HepG2 (cell line): ENCODE data around the gene PBX4. TPM values are rescaled to one million over a fixed set of nuclear protein-coding genes. Genes with fewer than 3 reads are reported as not detected.

Experiments used
- ATAC-seq: fragments of 200-7000 bp; cut with Tn5 transposase; 3 replicates; pipeline ENCODE4 v1.9.1; 2020; ENCODE audit warnings: mild to moderate bottlenecking, moderate library complexity
- BruUV-seq: library from RNA; stranded (reverse); fragments of 400-500 nt; replicated peaks from 2 replicates; lab custom pipeline; 2021; lab: Mats Ljungman, UMichigan
- CTCF ChIA-PET: fragments of 300-600 bp; formaldehyde crosslinking; extraction: SDS; loops from one replicate; lab custom pipeline; 2021; ENCODE audit warnings: low total read pairs, inconsistent platforms, low intra/inter-chr PET ratio; lab: Yijun Ruan, JAX
- POLR2A ChIA-PET: fragments of 350-600 bp; sonication (Branson Sonifier 250); formaldehyde crosslinking; loops from one replicate; lab custom pipeline; 2020; ENCODE audit warnings: antibody characterized with exemption, inconsistent platforms; lab: Yijun Ruan, JAX
- DNase-seq: peaks from one replicate; pipeline ENCODE4 v3.0.0-alpha.2; 2015; ENCODE audit warnings: low spot score
- FAIRE-seq: peaks from 3 replicates; lab custom pipeline; 2011; peaks lifted over from hg19 to GRCh38; lab: Jason Lieb, UNC
- H2AFZ ChIP-seq: one replicate; pipeline ENCODE4 v1.6.1; 2011; ENCODE audit warnings: low read length, inconsistent platforms
- H3K27ac ChIP-seq: fragments of 300-600 bp; 3 replicates; pipeline ENCODE4 v1.8.0; 2011; ENCODE audit warnings: mixed run types, mild to moderate bottlenecking, mixed read lengths, low read length, inconsistent platforms; ENCODE audit not compliant: insufficient read depth; ENCODE audit errors: extremely low read length
- H3K27me3 ChIP-seq, 2 experiments: fragments of 200-600 bp in 1 of 2; 2 replicates in 1 of 2; 3 replicates in 1 of 2; pipeline versions ENCODE4 v1.6.0 to v1.8.0; 2011; ENCODE audit warnings: low read length in 2 of 2, mild to moderate bottlenecking in 2 of 2, moderate library complexity in 2 of 2, inconsistent platforms in 1 of 2; ENCODE audit not compliant: insufficient read depth in 2 of 2, control insufficient read depth in 1 of 2
- H3K36me3 ChIP-seq, 2 experiments: fragments of 200-600 bp in 1 of 2; replicated peaks in 1 of 2; 2 replicates in 1 of 2; 3 replicates in 1 of 2; pipeline versions ENCODE4 v1.5.1 to v1.8.0; 2011; ENCODE audit warnings: low read length in 2 of 2, inconsistent platforms in 1 of 2; ENCODE audit not compliant: insufficient read depth in 2 of 2, control insufficient read depth in 1 of 2
- H3K4me1 ChIP-seq: 2 replicates; pipeline ENCODE4 v1.5.1; 2012; ENCODE audit warnings: low read length, inconsistent platforms; ENCODE audit not compliant: insufficient read depth
- H3K4me2 ChIP-seq: 2 replicates; pipeline ENCODE4 v1.6.0; 2011; ENCODE audit warnings: low read depth, low read length, inconsistent platforms
- H3K4me3 ChIP-seq, 3 experiments: fragments of 200-600 bp in 1 of 3; sonication (generic), shearing (Covaris generic) in 1 of 3; replicated peaks in 1 of 3; 2 replicates each; pipeline ENCODE4 v1.5.1; 2011 to 2016; ENCODE audit warnings: low read length in 3 of 3, inconsistent platforms in 2 of 3, low read depth in 2 of 3, mild to moderate bottlenecking in 2 of 3, control low read depth in 1 of 3, mixed read lengths in 1 of 3; ENCODE audit not compliant: insufficient read depth in 1 of 3
- H3K79me2 ChIP-seq: one replicate; pipeline ENCODE4 v1.6.1; 2011; ENCODE audit warnings: low read length, inconsistent platforms; ENCODE audit not compliant: insufficient read depth
- H3K9ac ChIP-seq: 2 replicates; pipeline ENCODE4 v1.6.0; 2011; ENCODE audit warnings: mild to moderate bottlenecking, low read depth, low read length, inconsistent platforms; ENCODE audit not compliant: insufficient read depth
- H3K9me3 ChIP-seq: 2 replicates; pipeline ENCODE4 v1.5.1; 2012; ENCODE audit warnings: mild to moderate bottlenecking, low read length
- H4K20me1 ChIP-seq: 2 replicates; pipeline ENCODE4 v1.6.0; 2011; ENCODE audit warnings: inconsistent platforms, mild to moderate bottlenecking, low read length, moderate library complexity; ENCODE audit not compliant: insufficient read depth
- FOSL1 ChIP-seq: sonication (generic); formaldehyde crosslinking; IDR thresholded peaks from 2 replicates; pipeline ENCODE4 v1.9.0; 2021; ENCODE audit warnings: missing genetic modification reagents, borderline replicate concordance
- NAIF1 ChIP-seq: sonication (generic); formaldehyde crosslinking; IDR thresholded peaks from 2 replicates; pipeline ENCODE4 v1.5.0; 2020; ENCODE audit warnings: mild to moderate bottlenecking, missing genetic modification reagents, borderline replicate concordance
- PHB2 ChIP-seq: fragments of 450-650 bp; IDR thresholded peaks from 2 replicates; pipeline ENCODE4 v1.6.1; 2018; ENCODE audit not compliant: partially characterized antibody
- PHF21A ChIP-seq: sonication (generic); formaldehyde crosslinking; IDR thresholded peaks from 2 replicates; pipeline ENCODE4 v1.5.0; 2020; ENCODE audit warnings: mild to moderate bottlenecking, missing genetic modification reagents
- POLR2AphosphoS2 ChIP-seq: IDR thresholded peaks from 2 replicates; pipeline ENCODE4 v1.6.1; 2011; ENCODE audit warnings: low read depth, low read length, improper control_type of control experiment
- RXRB ChIP-seq: IDR thresholded peaks from 2 replicates; pipeline ENCODE4 v1.6.1; 2016; ENCODE audit warnings: borderline replicate concordance, missing genetic modification reagents, missing compliant biosample characterization
- ZBTB21 ChIP-seq: sonication (generic); formaldehyde crosslinking; IDR thresholded peaks from 2 replicates; pipeline ENCODE4 v1.4.0; 2020; ENCODE audit warnings: missing genetic modification reagents
- ZNF234 ChIP-seq: sonication (generic); formaldehyde crosslinking; conservative IDR thresholded peaks from 2 replicates; pipeline ENCODE4 v1.5.1; 2020; ENCODE audit warnings: mild to moderate bottlenecking, missing genetic modification reagents
- ZNF557 ChIP-seq: sonication (generic); formaldehyde crosslinking; IDR thresholded peaks from 2 replicates; pipeline ENCODE4 v1.4.0; 2020; ENCODE audit warnings: missing genetic modification reagents
- ZNF616 ChIP-seq: sonication (generic); formaldehyde crosslinking; IDR thresholded peaks from 2 replicates; pipeline ENCODE4 v1.5.0; 2020; ENCODE audit warnings: low read depth, mild to moderate bottlenecking, missing genetic modification reagents
- ZNF644 ChIP-seq: IDR thresholded peaks from 2 replicates; pipeline ENCODE4 v1.6.1; 2016; ENCODE audit warnings: low read depth
- ZNF7 ChIP-seq: IDR thresholded peaks from 2 replicates; pipeline ENCODE4 v1.6.1; 2016; ENCODE audit warnings: missing biosample characterization, missing genetic modification reagents
- ZSCAN29 ChIP-seq: sonication (generic); formaldehyde crosslinking; conservative IDR thresholded peaks from 2 replicates; pipeline ENCODE4 v1.4.0; 2020; ENCODE audit warnings: mild to moderate bottlenecking, missing genetic modification reagents
- WGBS: methylation state at CpG from one replicate; pipeline ENCODE4 v1.1.6; 2017; ENCODE audit warnings: low lambda C conversion rate; 5-methylcytosine and 5-hydroxymethylcytosine counted together
- in situ Hi-C: cut with HindIII; loops from 2 replicates; pipeline ENCODE4 v1.10.0; 2017; ENCODE audit warnings: low pct_unique_long_range_greater_than_20kb; ENCODE audit not compliant: extremely low pct_ligation_motif_present
- intact Hi-C: fragments of 100-400 bp; cut with micrococcal nuclease; formaldehyde crosslinking; loops from one replicate; pipeline ENCODE4 v1.10.0; 2022; ENCODE audit not compliant: unreplicated experiment
- polyA plus RNA-seq, 8 experiments: library from polyadenylated mRNA; depleted of rRNA in 3 of 8; stranded (reverse) in 7 of 8; unstranded in 1 of 8; fragments of >200 nt; fragmentation: Illumina TruSeq in 4 of 8; extraction: Trizol in 4 of 8; gene quantifications; 2 replicates each; pipeline versions ENCODE4 v1.2.1 to v1.2.3, GENCODE V29; 2011 to 2016; ENCODE audit warnings: low read depth in 4 of 8, missing spikeins in 1 of 8, mixed read lengths in 1 of 8; ENCODE audit not compliant: insufficient read depth in 1 of 8
- total RNA-seq, 5 experiments: library from RNA; depleted of rRNA; stranded (reverse); fragments of >200 nt; fragmentation: Illumina TruSeq; extraction: Trizol; gene quantifications; 2 replicates each; pipeline ENCODE4 v1.2.3, GENCODE V29; 2016; ENCODE audit warnings: low read depth in 1 of 5

Gene PBX4
- total and polyA plus RNA-seq, 2 of the 13 experiments (the other 11 are each of a cell fraction or from before 2014, with no cell fraction given): not detected

GRCh38 chr19:19526581-19527370 is 91.7 kb downstream of the PBX4 start:
- TF ChIP-seq PHF21A (CRISPR knock-in tag): no peak
- no peak for TF ChIP-seq PHB2
- TF ChIP-seq NAIF1 (CRISPR knock-in tag): no peak
- no peak for TF ChIP-seq ZNF616 (CRISPR knock-in tag)
- no peak for TF ChIP-seq ZNF234 (CRISPR knock-in tag)
- no peak for TF ChIP-seq ZSCAN29 (CRISPR knock-in tag)
- TF ChIP-seq ZNF644: no peak
- TF ChIP-seq ZNF557: no peak
- no peak for TF ChIP-seq ZNF7 (CRISPR knock-in tag)
- TF ChIP-seq FOSL1 (CRISPR knock-in tag): no peak
- TF ChIP-seq POLR2AphosphoS2: no peak
- no peak for TF ChIP-seq RXRB (CRISPR knock-in tag)
- no peak for TF ChIP-seq ZBTB21 (CRISPR knock-in tag)
- in situ Hi-C loops: loop anchor here (25.0 kb wide), 1 partner anchor 436 kb away; no protein-coding TSS in a partner anchor
- FAIRE-seq: no peak

More at GRCh38 chr19:19526581-19527370, 91.7 kb downstream of the PBX4 start:
- Histone ChIP-seq H3K27me3 (no peaks in the 10 kb centered on the region), H3K9ac (no peak overlapping the region), H3K27ac (no peak overlapping the region), H2AFZ (no peak overlapping the region), H3K36me3 (peaks cover 6 to 24% of the 10 kb centered on the region in 2 experiments; a peak in 3 of 5 replicates), H3K4me3 (no peak overlapping the region), H3K79me2 (peaks cover 8% of the 10 kb centered on the region), H4K20me1 (peaks cover 11% of the 10 kb centered on the region), H3K4me2 (no peak overlapping the region), H3K9me3 (no peaks in the 10 kb centered on the region), H3K4me1 (no peaks in the 10 kb centered on the region)
- WGBS: 98% methylated on average over 26 of the region's 28 CpGs
- ATAC-seq: no peak
- ChIA-PET POLR2A (no interaction called here), CTCF (no interaction called here)
- no TSS peak for BruUV-seq
- intact Hi-C loops: no loop called here
- DNase-seq: no peak
